Ovary (tissue), 1 donor: ENCODE results near the gene HKDC1.

Source experiments
- EP300 ChIP-seq: sonication (generic); formaldehyde crosslinking; IDR thresholded peaks from one replicate; pipeline ENCODE4 v1.6.1; 2017; ENCODE audit warnings: antibody characterized with exemption
- POLR2A ChIP-seq: fragments of 450-650 bp; IDR thresholded peaks from one replicate; pipeline ENCODE4 v1.6.1; 2017; ENCODE audit warnings: antibody characterized with exemption, mild to moderate bottlenecking, moderate library complexity

DNA sequence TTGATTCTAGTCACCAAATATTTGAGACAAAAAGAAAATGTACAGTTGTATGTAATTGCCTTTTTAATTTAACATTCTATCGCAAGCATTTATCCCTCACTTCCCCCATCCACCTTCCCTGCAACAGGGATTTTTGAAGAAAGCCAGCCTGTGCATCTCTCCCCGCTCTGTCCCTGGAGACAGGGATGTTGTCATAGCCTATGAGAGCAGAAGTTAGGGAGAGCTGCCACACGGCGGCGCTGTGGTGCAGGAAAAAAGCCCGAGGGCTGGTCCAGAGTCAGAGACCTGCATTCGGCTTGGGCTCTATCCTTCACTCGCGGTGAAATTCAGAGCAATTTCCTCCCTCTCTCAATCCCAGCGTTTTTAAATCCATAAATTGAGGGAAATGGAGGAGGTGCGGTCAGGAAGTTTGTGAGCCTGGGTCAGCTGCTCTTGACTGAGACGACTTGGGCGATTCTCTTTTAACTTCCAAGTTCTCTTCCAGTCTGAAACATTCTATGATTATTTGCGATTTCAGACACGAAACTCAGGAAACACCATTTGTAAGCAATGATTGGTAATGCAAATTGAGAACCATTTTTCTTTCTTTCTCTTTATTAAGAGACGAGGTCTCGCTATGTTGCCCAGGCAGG, 17.5 kb downstream of the HKDC1 start:
- TF ChIP-seq EP300 (no peak), POLR2A (no peak)
